Colonic mucosa (tissue), 4 donors: ENCODE measurements around the gene STATH. TPM values are rescaled to one million over a fixed set of nuclear protein-coding genes. Genes with fewer than 3 reads are reported as not detected.

Experiments
- DNase-seq: peaks from one replicate; pipeline ENCODE4 v3.0.0-alpha.2; 2020
- H3K27ac ChIP-seq: fragments of 200-600 bp; one replicate; pipeline ENCODE4 v1.8.0; 2021
- H3K27me3 ChIP-seq: fragments of 200-600 bp; one replicate; pipeline ENCODE4 v1.8.0; 2021
- H3K36me3 ChIP-seq: fragments of 200-600 bp; one replicate; pipeline ENCODE4 v1.8.0; 2021
- H3K4me1 ChIP-seq: fragments of 200-600 bp; one replicate; pipeline ENCODE4 v1.8.0; 2021; ENCODE audit warnings: mild to moderate bottlenecking
- H3K4me3 ChIP-seq: fragments of 200-600 bp; one replicate; pipeline ENCODE4 v1.8.0; 2021
- H3K9ac ChIP-seq, 2 donors: one replicate each; pipeline ENCODE4 v1.7.0; 2013; ENCODE audit warnings: control low read depth in 2 of 2, low read depth in 2 of 2, low read length in 2 of 2
- H3K9me3 ChIP-seq: fragments of 200-600 bp; one replicate; pipeline ENCODE4 v1.8.0; 2021
- intact Hi-C: fragments of 100-400 bp; cut with DNase I; formaldehyde crosslinking; loops from one replicate; pipeline ENCODE4 v1.14.1; 2022
- total RNA-seq, 2 donors: library from RNA; stranded (reverse); fragmentation: NEBNext Ultra II Directional in 1 of 2; extraction: Animal tissue kit (Norgen Biotek cat#: 25700) in 1 of 2; gene quantifications; one replicate each; pipeline ENCODE4 v1.2.1, GENCODE V29; 2021
- TF ChIP-seq, protein P1 (sequence below): fragments of 200-600 bp; IDR thresholded peaks from one replicate; pipeline ENCODE4 v1.8.0; 2022; ENCODE audit warnings: antibody characterized with exemption, mild to moderate bottlenecking
- donor health status: healthy.
- donor health status: DM: no; HTN: no; CAD: no.
- donor health status: DM: no; HTN: no; CAD: no.

The STATH gene, protein sequence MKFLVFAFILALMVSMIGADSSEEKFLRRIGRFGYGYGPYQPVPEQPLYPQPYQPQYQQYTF
- total RNA-seq: not detected

DNA sequence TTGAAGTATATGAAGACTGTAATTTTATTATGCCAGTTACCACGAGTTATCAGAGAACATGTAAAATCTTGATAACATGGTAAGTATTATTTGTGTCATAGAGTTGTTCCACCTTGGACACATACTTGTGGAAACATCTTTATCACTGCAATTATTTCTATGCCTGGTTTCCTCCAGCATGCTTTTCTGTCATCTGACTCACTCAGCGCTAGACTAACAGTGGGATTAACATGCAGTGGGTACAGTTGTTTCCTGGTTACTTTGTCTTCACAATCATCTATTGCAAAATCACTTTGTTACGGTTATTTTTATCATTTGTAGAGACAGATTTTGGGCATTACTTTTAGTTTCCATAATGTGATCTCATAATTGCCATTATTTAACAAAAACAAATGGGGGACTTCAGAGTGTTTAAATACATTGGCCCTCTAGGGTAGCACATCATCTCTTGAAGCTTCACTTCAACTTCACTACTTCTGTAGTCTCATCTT, at the start of gene STATH:
Gene STATH (plus strand): TSS at position 441 of the 491 bp plus-strand sequence. CDS start 2,472 bp downstream, outside the sequence.
- Histone ChIP-seq H3K27ac (no peak within 1 kb of the TSS), H3K4me3 (no peak within 1 kb of the TSS), H3K4me1 (no peaks in the 10 kb centered on the region), H3K27me3 (no peaks in the 10 kb centered on the region), H3K9ac (no peak within 1 kb of the TSS), H3K9me3 (no peaks in the 10 kb centered on the region), H3K36me3 (no peaks in the 10 kb centered on the region)
- intact Hi-C loops: no loop called here
- no peak for DNase-seq
- TF ChIP-seq, protein P1, sequence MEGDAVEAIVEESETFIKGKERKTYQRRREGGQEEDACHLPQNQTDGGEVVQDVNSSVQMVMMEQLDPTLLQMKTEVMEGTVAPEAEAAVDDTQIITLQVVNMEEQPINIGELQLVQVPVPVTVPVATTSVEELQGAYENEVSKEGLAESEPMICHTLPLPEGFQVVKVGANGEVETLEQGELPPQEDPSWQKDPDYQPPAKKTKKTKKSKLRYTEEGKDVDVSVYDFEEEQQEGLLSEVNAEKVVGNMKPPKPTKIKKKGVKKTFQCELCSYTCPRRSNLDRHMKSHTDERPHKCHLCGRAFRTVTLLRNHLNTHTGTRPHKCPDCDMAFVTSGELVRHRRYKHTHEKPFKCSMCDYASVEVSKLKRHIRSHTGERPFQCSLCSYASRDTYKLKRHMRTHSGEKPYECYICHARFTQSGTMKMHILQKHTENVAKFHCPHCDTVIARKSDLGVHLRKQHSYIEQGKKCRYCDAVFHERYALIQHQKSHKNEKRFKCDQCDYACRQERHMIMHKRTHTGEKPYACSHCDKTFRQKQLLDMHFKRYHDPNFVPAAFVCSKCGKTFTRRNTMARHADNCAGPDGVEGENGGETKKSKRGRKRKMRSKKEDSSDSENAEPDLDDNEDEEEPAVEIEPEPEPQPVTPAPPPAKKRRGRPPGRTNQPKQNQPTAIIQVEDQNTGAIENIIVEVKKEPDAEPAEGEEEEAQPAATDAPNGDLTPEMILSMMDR: no peak

DNA sequence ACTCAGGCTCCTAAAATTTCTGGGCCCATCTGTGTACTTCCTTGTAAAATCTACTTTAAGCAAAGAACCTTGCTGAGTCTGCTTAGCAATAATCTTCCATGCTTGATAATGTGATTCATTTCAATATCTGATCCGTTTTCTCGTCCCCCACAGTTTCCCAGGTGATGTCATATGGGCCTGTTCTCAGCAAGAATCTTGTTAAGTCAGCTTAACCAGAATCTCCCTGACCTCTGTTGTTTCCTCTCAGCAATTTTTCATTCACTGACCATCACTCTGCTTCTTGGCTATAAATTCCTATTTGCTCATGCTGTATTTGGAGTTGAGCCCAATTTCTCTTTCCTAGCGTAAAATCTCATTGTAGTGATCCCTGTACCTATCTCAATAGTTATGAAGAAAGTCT, 44.2 kb upstream of the STATH start:
- TF ChIP-seq, protein P1: no peak
- DNase-seq: no peak
- H3K9ac ChIP-seq: no peak overlapping the region
- H3K27ac ChIP-seq: no peak overlapping the region
- no peaks in the 10 kb centered on the region for H3K27me3 ChIP-seq
- H3K36me3 ChIP-seq: no peaks in the 10 kb centered on the region
- H3K4me3 ChIP-seq: no peak overlapping the region
- H3K4me1 ChIP-seq: no peaks in the 10 kb centered on the region
- intact Hi-C loops: no loop called here
- no peaks in the 10 kb centered on the region for H3K9me3 ChIP-seq

DNA sequence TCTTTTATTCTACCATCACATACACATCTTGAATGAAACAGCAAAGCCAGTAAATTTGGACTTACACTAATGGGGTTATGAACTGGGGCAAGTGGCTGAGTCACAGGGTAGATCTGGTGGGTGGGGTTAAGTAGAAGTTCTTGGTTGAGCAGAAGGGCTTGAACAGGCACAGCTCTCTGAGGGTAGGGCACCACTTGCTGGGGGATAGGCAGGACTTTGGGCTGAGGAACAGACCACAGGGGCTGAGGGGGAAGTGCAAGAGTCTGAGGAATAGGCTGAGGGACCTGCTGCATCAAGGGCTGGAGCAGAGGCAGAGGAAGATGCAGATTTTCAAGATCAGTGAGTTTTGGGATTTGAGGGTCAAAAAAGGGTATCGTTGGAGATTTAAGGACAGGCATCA, 38.6 kb upstream of the STATH start:
- H3K36me3 ChIP-seq: no peaks in the 10 kb centered on the region
- H3K4me1 ChIP-seq: no peaks in the 10 kb centered on the region
- H3K4me3 ChIP-seq: no peak overlapping the region
- intact Hi-C loops: no loop called here
- H3K27me3 ChIP-seq: no peaks in the 10 kb centered on the region
- TF ChIP-seq, protein P1: no peak
- no peak overlapping the region for H3K9ac ChIP-seq
- no peak for DNase-seq
- no peak overlapping the region for H3K27ac ChIP-seq
- H3K9me3 ChIP-seq: no peaks in the 10 kb centered on the region

DNA sequence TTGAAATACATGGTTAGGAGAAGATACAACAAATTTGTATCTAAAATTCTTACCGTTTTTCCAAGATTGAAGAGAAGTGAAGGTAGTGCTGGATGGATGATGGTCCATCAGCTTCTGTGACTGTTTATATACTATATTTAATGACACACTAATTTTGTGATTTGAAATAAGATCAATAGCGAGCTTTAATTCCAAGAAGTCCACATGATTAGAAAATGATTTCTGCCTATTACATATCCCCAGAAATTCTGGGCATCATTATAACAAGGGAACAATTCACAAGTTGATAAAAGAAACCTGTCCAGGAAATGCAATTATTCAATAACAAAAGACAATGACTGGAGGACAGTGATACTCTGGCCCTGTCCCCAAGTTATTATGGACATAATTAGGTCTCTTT, 30.1 kb upstream of the STATH start, which contains the start of gene CSN2:
Gene CSN2 (minus strand): TSS at position 101 of the 400 bp plus-strand sequence. CDS start 4,733 bp downstream, outside the sequence.
- H3K9ac ChIP-seq: no peak within 1 kb of the TSS
- DNase-seq: no peak
- H3K27ac ChIP-seq: no peak within 1 kb of the TSS
- TF ChIP-seq, protein P1: no peak
- no peak within 1 kb of the TSS for H3K4me3 ChIP-seq
- intact Hi-C loops: no loop called here
- no peaks in the 10 kb centered on the region for H3K27me3 ChIP-seq
- H3K9me3 ChIP-seq: no peaks in the 10 kb centered on the region
- no peaks in the 10 kb centered on the region for H3K36me3 ChIP-seq
- no peaks in the 10 kb centered on the region for H3K4me1 ChIP-seq

DNA sequence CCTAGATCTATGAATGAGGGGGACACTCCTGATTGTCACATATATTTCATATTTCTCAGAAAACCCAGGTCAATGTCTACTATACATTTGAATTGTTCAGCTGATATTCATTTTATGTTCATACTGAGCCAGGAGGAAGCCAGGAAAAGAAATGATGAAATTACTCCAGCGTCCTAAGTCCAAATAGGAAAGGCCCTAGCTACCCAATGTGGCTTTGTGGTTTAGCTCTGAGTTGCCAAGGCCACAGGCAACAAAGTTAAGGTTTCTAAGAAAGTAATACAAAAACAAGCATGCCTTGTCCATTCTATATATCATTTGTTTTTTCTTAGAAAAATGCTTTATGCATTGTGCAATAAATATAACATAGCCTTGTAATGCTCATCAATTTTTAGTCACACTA, 25.7 kb upstream of the STATH start:
- H3K4me1 ChIP-seq: no peaks in the 10 kb centered on the region
- intact Hi-C loops: no loop called here
- H3K36me3 ChIP-seq: no peaks in the 10 kb centered on the region
- no peak overlapping the region for H3K4me3 ChIP-seq
- TF ChIP-seq, protein P1: no peak
- DNase-seq: no peak
- no peaks in the 10 kb centered on the region for H3K27me3 ChIP-seq
- no peak overlapping the region for H3K27ac ChIP-seq
- H3K9me3 ChIP-seq: no peaks in the 10 kb centered on the region
- no peak overlapping the region for H3K9ac ChIP-seq
